ENCODE measurements around the gene INPP4B.
"Not testable (repeated sequence)": the region's sequence is repeated elsewhere in the genome, so short reads cannot be mapped to it uniquely, and the experiment has no call there.

The INPP4B gene

DNA sequence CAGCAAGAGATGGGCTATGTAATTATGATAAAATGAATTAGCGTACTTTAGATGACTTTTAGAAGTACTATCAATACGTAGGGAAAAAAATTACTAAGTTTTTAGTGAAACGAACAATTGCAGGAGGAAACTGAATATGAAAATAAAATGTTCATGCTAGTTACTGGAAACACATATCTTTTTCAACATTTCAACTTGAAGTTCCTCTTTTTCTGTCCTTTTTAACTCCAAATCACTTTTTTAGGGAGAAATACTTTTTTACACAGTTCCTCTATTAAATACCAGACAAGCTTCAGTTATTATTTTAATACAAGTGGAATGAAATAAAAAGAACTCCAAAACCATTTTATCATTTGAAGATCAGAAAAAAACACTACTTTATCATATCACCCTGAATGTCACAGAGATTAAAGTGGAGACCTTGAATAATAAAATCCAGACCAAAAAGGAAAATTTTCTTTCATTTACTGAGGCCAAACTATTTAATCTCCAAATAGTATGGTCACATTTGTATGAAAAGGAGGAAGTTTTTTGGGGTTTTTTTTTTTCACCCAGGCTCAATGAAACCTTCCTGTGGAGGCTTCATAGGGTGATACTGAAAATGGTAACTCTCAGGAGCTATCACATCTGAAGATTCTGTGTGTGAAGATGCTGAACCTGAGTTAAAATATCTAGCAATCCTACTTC is 306.2 kb downstream of the INPP4B start:
- DNase-seq = no peak

GRCh38 chr4:142535009-142535408 is 311.1 kb downstream of the INPP4B start:
- DNase-seq = no peak

DNA sequence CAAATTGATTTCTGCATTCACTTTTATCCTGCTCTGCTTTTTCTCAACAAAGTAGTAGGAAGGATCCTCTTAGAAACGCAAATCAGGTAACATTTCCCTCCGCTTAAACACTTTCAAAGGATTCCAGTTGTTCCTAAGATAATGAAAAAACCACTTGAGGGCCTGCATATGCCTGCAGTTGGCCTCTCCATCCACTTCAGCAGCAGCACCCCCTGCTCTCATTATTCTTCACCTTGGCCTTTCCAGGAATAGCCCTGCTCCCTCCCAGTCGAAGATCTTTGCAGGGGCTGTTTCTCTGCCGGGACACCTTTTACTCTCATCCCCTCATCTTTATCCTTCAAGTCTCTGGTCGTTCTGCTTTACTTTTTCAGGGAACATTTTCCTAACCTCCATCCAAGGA is 314.0 kb downstream of the INPP4B start:
- no peak for DNase-seq

DNA sequence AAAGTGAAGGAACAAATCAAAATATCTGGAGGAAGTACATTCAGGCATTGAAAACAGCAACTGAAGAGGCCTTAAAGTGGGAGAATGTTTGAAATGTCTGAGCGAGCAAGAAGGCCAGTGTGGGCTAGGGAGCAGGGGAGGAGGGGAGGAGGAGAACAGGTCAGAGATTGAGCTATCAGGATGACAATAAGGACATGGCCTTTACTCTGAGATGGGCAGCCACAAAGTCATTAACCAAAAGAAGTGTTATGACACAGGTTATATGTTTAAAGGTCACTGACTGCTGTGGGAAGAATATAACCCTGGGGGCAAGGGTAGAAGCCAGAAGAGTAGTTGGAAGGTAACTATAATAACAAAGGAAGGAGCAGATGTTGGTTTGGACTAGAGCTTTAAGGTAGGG is 315.4 kb downstream of the INPP4B start:
- DNase-seq = no peak

DNA sequence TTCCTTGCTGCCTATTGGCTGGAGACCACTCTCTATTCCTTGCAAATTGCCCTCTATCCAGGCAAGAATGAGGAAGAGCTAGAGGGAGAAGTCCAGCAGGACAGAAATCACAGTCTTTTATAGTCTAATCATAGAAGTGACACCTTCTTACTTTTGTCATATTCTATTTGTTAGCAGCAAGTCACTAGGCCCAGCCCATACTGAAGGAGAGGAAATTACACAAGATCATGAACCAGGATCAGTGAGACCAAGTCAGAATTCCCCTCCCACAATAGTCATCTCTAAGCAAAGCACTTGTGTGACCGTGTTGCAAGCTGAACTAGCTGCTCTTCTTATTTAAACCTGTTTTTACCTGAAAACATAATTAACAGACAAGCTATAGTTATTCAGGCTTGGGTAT is 317.7 kb downstream of the INPP4B start:
- DNase-seq = no peak

DNA sequence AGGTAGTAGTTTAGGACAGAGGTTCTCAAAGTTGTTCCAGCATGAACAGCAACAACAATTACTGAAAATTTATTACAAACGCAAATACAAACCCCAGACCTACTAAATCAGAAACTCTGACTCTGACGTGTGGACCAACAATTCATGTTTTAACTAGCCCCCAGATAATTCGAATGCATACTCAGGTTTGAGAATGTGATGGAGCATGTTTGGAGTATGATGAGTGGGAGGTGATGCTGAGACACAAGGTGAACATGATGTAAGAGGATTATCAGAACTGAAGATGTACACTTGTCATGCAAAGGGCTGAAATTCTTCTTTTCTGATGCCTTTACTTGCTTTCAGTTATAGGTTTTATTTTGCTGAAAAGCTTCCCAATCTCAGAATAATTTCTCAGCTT is 323.0 kb downstream of the INPP4B start:
- DNase-seq = no peak

GRCh38 chr4:142519342-142519741 is 326.8 kb downstream of the INPP4B start:
- DNase-seq = no peak

GRCh38 chr4:142516686-142517526 is 329.2 kb downstream of the INPP4B start:
- DNase-seq = no peak

DNA sequence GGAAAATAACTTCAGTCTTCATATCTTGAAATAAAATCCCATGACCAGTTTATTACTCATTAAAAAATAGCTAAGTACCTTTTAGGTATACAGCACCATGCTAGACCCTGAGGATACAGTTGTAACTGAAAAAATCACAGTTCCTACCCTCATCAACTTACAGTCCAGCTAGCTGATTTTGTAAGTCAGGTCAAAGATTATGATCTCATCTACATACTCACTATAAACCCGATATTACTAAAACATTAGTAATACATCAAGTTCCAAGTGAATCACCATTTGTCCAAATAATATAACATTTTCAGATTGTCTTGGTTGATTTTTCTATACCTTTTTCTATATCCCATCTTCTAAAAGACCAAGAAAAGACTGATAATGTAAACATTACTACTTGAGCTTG is 333.9 kb downstream of the INPP4B start:
- DNase-seq = no peak

DNA sequence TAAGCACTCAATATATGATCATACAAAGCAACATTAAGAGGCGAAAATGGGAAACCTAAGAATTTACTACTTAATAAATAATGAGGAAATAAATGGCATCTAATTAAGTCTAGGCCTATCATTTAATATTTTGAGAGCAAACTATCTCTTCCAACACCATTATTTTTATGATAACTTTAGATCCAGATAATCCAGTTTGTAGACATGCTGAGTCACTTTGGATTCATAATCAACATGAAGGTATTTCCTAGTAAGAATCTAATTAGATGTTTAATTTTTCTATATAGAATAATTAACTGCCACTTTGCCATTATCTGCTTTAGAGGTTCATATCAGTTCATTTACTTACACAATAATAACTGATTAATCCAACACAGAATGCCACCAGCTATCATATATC is 336.2 kb downstream of the INPP4B start:
- DNase-seq = no peak

DNA sequence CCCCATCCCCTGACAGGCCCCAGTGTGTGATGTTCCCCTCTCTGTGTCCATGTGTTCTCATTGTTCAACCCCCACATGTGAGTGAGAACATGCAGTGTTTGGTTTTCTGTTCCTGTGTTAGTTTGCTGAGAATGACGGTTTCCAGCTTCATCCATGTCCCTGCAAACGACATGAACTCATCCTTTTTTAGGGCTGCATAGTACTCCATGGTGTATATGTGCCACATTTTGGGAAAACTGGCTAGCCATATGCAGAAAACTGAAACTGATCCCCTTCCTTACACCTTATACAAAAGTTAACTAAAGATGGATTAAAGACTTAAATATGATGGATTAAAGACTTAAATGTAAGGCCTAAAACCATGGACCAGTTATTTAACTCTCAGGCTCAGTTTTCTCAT is 336.7 kb downstream of the INPP4B start:
- DNase-seq = not testable (repeated sequence)

DNA sequence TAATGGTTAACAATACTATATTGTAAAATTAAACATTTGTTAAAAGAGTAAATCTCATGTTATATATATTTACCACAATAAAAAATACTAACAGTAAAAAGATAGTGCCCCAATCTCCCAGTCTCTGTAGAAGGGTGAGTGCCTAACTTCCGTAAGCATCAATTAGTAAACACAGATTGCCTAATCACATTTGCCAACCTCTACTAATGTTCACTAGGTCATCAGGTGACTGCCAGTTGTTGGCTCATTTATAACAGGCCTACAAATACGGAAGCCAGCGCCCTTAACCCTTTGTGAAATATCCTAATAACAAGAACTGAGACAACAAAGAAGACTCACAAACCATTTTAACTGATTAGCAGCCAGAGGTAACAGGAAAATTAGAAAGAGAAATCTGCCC is 345.1 kb downstream of the INPP4B start:
- DNase-seq = no peak

- DNase-seq = no peak
Measured at GRCh38 chr4:142497606-142498005, 348.5 kb downstream of the INPP4B start.

- no peak for DNase-seq
Measured at GRCh38 chr4:142493255-142494110, 352.6 kb downstream of the INPP4B start.

DNA sequence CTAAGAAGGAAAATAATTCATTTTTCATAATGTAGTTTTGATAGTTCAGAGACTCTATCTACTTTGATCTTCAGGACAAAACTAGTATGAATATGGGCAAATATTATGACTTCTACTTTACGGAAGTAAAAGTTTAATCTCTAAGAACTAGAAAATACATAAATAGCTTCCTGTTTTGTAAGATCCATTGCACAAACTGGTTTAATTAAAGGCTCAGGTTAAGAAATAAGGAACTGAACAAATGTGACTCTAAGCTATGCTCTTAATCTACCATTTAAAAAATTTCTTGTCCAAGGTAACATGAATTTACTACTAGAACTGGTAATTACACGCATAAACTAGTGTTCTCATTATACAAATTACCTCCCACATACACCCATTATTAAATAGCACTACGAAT is 360.6 kb downstream of the INPP4B start:
- DNase-seq = no peak

- no peak for DNase-seq
Measured at GRCh38 chr4:142480244-142480643, 365.9 kb downstream of the INPP4B start.

GRCh38 chr4:142475663-142476062 is 370.4 kb downstream of the INPP4B start:
- no peak for DNase-seq

- peak in 1 of 2 donors; percentile 34 for DNase-seq
Measured at GRCh38 chr4:142474398-142475087, 371.6 kb downstream of the INPP4B start.

- DNase-seq = no peak
Measured at GRCh38 chr4:142473960-142474338, 372.2 kb downstream of the INPP4B start.

DNA sequence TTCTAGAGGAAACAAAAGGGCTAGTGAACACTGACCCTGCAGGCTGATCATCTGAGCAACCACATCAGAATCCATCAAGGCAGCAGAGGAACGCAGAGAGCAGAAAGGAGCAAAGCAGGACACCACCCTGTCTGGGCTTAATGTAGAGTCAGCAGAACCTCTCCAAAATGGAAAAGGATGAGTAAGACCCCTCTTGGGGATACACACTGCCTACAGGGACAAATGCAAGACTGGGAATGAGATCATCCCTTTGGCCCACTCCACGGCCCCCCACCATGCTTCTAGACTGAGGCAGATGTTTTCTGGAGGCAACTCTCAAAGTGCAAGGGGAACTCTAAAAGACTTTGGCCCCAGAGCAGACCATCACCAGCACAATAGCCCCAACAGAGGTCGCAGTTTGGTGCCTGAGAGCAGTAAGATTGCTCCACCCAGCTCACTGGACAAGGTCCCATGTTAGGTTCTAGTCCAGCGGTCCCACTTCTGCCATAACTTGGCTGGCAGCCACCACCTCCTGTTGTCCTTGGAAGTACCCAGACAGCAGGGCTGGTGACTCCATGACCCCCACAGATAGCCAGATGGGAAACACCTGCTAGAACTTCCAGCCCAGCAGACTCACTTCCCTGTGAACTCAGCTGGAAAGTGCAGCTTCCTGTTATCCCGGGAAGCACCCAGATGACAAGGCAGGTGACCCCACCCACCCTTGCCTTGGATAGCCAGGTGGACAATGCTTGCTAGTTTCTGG is 372.7 kb downstream of the INPP4B start:
- DNase-seq = no peak

DNA sequence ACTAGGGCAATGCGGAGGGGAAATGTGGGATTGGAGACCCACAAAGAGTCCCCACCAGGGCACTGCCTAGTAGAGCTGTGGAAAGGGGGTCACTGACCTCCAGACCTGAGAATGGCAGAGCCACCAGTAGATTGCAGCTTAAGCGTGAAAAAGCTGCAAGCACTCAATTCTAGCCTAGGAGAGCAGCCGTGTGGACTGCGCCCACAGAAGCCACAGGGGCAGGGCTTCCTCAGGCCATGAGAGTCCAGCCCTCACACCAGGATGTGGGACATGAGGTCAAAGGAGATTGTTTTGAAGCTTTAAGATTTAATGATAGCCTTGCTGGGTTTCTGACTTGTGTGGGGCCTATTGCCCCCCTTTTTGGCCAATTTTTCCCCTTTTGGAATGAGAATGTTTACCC is 379.0 kb downstream of the INPP4B start:
- DNase-seq = no peak

GRCh38 chr4:142465526-142465925 is 380.6 kb downstream of the INPP4B start:
- no peak for DNase-seq

Data from CD4-positive, alpha-beta T cell treated with Interleukin-4 for 1 hour (primary cell).